ENCODE measurements around the gene KLHL28. TPM values are rescaled to one million over a fixed set of nuclear protein-coding genes. Genes with fewer than 3 reads are reported as not detected.

Gene KLHL28
- polyA plus RNA-seq, 3 donors: 4.1 to 16.8 (median 16.4) TPM

- Histone ChIP-seq H3K4me3 (replicated peaks in 1 of 3; ENCODE audit: low read depth in 2 of 3, low read length in 3 of 3) (no peak overlapping the region), H3K9me3 (replicated peaks in 1 of 2; ENCODE audit: control insufficient read depth in 1 of 2, insufficient read depth in 1 of 2, low read length in 2 of 2) (no peaks in the 10 kb centered on the region), H3K4me1 (ENCODE audit: control insufficient read depth in 1 of 2, insufficient read depth in 2 of 2, low read length in 2 of 2) (peaks cover 0 to 8% of the 10 kb centered on the region in 2 donors), H3K36me3 (replicated peaks in 1 of 2; ENCODE audit: control insufficient read depth in 1 of 2, insufficient read depth in 2 of 2, low read length in 2 of 2) (peaks cover 5 to 32% of the 10 kb centered on the region in 2 donors), H3K27me3 (ENCODE audit: control insufficient read depth in 2 of 2, insufficient read depth in 2 of 2, low read length in 2 of 2) (no peaks in the 10 kb centered on the region), H3K9ac (ENCODE audit: insufficient read depth, low read length, poor library complexity, severe bottlenecking) (no peak overlapping the region), H3K4me2 (replicated peaks; ENCODE audit: extremely low read depth, low read length, poor library complexity, severe bottlenecking) (no peak overlapping the region), H2AFZ (ENCODE audit: insufficient read depth, low read depth, low read length, poor library complexity, severe bottlenecking) (no peak overlapping the region), H4K20me1 (ENCODE audit: insufficient read depth, low read length) (peaks cover 77% of the 10 kb centered on the region), H3K27ac (ENCODE audit: low read depth in 1 of 2, low read length in 2 of 2) (no peak overlapping the region), H3K79me2 (ENCODE audit: insufficient read depth, low read length) (peaks cover 76% of the 10 kb centered on the region)
- Mint-ChIP-seq H3K4me3 (no peak overlapping the region), H3K27ac (no peak overlapping the region), H3K9me3 (no peaks in the 10 kb centered on the region), H3K4me1 (peaks cover 5% of the 10 kb centered on the region), H3K27me3 (ENCODE audit: low read depth in 3 of 3) (no peaks in the 10 kb centered on the region), H3K36me3 (peaks cover 12 to 17% of the 10 kb centered on the region in 2 donors)
- no peak for TF ChIP-seq CTCF (IDR thresholded peaks at IDR 0.05)
- no CpG with 5 or more reads among the region's 3 CpGs for WGBS (ENCODE audit: insufficient coverage)
- DNase-seq: no peak
- intact Hi-C loops (cut with micrococcal nuclease): no loop called here
Measured at GRCh38 chr14:44954750-44955149, 7.0 kb downstream of the KLHL28 start.

- no peak overlapping the region for H3K27ac ChIP-seq (ENCODE audit: low read depth in 1 of 2, low read length in 2 of 2)
- H2AFZ ChIP-seq (ENCODE audit: insufficient read depth, low read depth, low read length, poor library complexity, severe bottlenecking): no peak overlapping the region
- no CpG with 5 or more reads among the region's 4 CpGs for WGBS (ENCODE audit: insufficient coverage)
- H3K79me2 ChIP-seq (ENCODE audit: insufficient read depth, low read length): peaks cover 59% of the 10 kb centered on the region
- peaks cover 70% of the 10 kb centered on the region for H4K20me1 ChIP-seq (ENCODE audit: insufficient read depth, low read length)
- no peak overlapping the region for H3K4me2 ChIP-seq (replicated peaks; ENCODE audit: extremely low read depth, low read length, poor library complexity, severe bottlenecking)
- no peak overlapping the region for H3K27ac Mint-ChIP-seq
- no peaks in the 10 kb centered on the region for H3K9me3 ChIP-seq (replicated peaks in 1 of 2; ENCODE audit: control insufficient read depth in 1 of 2, insufficient read depth in 1 of 2, low read length in 2 of 2)
- TF ChIP-seq CTCF (IDR thresholded peaks at IDR 0.05): no peak
- H3K36me3 ChIP-seq (replicated peaks in 1 of 2; ENCODE audit: control insufficient read depth in 1 of 2, insufficient read depth in 2 of 2, low read length in 2 of 2): peaks cover 5 to 32% of the 10 kb centered on the region in 2 donors
- peaks cover 2% of the 10 kb centered on the region for H3K4me1 Mint-ChIP-seq
- intact Hi-C loops (cut with micrococcal nuclease): no loop called here
- no peak for DNase-seq
- H3K9ac ChIP-seq (ENCODE audit: insufficient read depth, low read length, poor library complexity, severe bottlenecking): no peak overlapping the region
- H3K4me1 ChIP-seq (ENCODE audit: control insufficient read depth in 1 of 2, insufficient read depth in 2 of 2, low read length in 2 of 2): no peaks in the 10 kb centered on the region
- H3K27me3 Mint-ChIP-seq (ENCODE audit: low read depth in 3 of 3): no peaks in the 10 kb centered on the region
- H3K4me3 ChIP-seq (replicated peaks in 1 of 3; ENCODE audit: low read depth in 2 of 3, low read length in 3 of 3): no peak overlapping the region
- H3K27me3 ChIP-seq (ENCODE audit: control insufficient read depth in 2 of 2, insufficient read depth in 2 of 2, low read length in 2 of 2): no peaks in the 10 kb centered on the region
- peaks cover 0 to 2% (median 0%) of the 10 kb centered on the region in 7 donors for H3K9me3 Mint-ChIP-seq
- H3K4me3 Mint-ChIP-seq: no peak overlapping the region
- peaks cover 20 to 22% of the 10 kb centered on the region in 2 donors for H3K36me3 Mint-ChIP-seq
Measured at GRCh38 chr14:44952391-44953110, 9.2 kb downstream of the KLHL28 start.

All from CD14-positive monocyte (primary cell).